HFFc6 (cell line): ENCODE measurements around the gene GRAMD2A. TPM values are rescaled to one million over a fixed set of nuclear protein-coding genes. Genes with fewer than 3 reads are reported as not detected.
A peak's percentile ranks its signal among the peaks of the same experiment; 100 is the strongest.

Experiments used
- DNase-seq: peaks from one replicate; pipeline ENCODE4 v3.0.0-alpha.2; 2018
- H3K27ac Mint-ChIP-seq: 2 replicates; pipeline ENCODE4 v1.8.0; 2020; ENCODE audit warnings: mild to moderate bottlenecking, mixed read lengths
- H3K27me3 Mint-ChIP-seq: 2 replicates; pipeline ENCODE4 v1.8.0; 2021; ENCODE audit warnings: mild to moderate bottlenecking, moderate library complexity, mixed read lengths; ENCODE audit not compliant: insufficient read depth
- H3K36me3 Mint-ChIP-seq: 2 replicates; pipeline ENCODE4 v1.8.0; 2021; ENCODE audit warnings: low read depth, mixed read lengths
- H3K4me1 Mint-ChIP-seq: 2 replicates; pipeline ENCODE4 v1.8.0; 2020; ENCODE audit warnings: low read depth, mixed read lengths
- H3K4me3 Mint-ChIP-seq: 2 replicates; pipeline ENCODE4 v1.8.0; 2020; ENCODE audit warnings: mild to moderate bottlenecking, moderate library complexity, mixed read lengths
- H3K9me3 Mint-ChIP-seq: 2 replicates; pipeline ENCODE4 v1.8.0; 2020; ENCODE audit warnings: mild to moderate bottlenecking, mixed read lengths
- CTCF ChIP-seq: fragments of 200-600 bp; sonication (generic); IDR thresholded peaks from 2 replicates; pipeline ENCODE4 v1.5.0; 2021; ENCODE audit warnings: antibody characterized with exemption, mild to moderate bottlenecking
- total RNA-seq, 6 experiments: library from RNA; stranded (reverse); fragmentation: NEBNext Ultra II Directional; extraction: Animal tissue kit (Norgen Biotek cat#: 25700); gene quantifications; 2 replicates in 1 of 6; 3 replicates in 5 of 6; pipeline ENCODE4 v1.2.3, GENCODE V29; 2021

Gene GRAMD2A
- total RNA-seq, 6 experiments from 2014 or later = 0.14 TPM; not detected in 5

- Mint-ChIP-seq H3K36me3 (peaks cover 37% of the 10 kb centered on the region), H3K4me3 (no peak overlapping the region), H3K9me3 (no peaks in the 10 kb centered on the region), H3K4me1 (peaks cover 51% of the 10 kb centered on the region), H3K27me3 (peaks cover 17% of the 10 kb centered on the region), H3K27ac (peak overlapping the region; percentile 71)
- peak; percentile 94 for TF ChIP-seq CTCF
- DNase-seq = peak; percentile 70
Observed at GRCh38 chr15:72199721-72200212, 2.2 kb upstream of the GRAMD2A start.

DNA sequence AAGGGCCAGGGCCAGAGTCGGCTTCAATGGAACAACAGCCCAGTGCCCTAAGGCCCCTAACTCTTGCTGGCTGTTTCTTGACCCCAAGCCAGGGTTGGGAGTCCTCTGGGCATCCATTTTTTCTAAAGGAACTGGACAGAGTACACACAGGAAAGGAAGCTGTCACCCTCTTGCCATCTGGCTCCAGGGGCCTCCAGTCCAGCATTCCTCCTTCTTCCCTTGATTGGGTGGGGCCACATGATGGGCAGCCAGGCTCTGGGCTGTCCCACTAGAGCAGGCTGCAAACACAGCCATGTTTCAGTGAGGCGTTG, 1.6 kb upstream of the GRAMD2A start:
- Mint-ChIP-seq H3K36me3 (peaks cover 31% of the 10 kb centered on the region), H3K4me1 (peaks cover 45% of the 10 kb centered on the region), H3K4me3 (no peak overlapping the region), H3K27ac (no peak overlapping the region), H3K27me3 (peaks cover 17% of the 10 kb centered on the region), H3K9me3 (no peaks in the 10 kb centered on the region)
- no peak for TF ChIP-seq CTCF
- no peak for DNase-seq

- peak overlapping the region; percentile 76; the same call in 1 of the 2 replicates for H3K4me3 Mint-ChIP-seq
- H3K36me3 Mint-ChIP-seq = peaks cover 28% of the 10 kb centered on the region
- peaks cover 17% of the 10 kb centered on the region for H3K27me3 Mint-ChIP-seq
- DNase-seq = no peak
- peak overlapping the region; percentile 65 for H3K27ac Mint-ChIP-seq
- peaks cover 39% of the 10 kb centered on the region for H3K4me1 Mint-ChIP-seq
- TF ChIP-seq CTCF = no peak
- no peaks in the 10 kb centered on the region for H3K9me3 Mint-ChIP-seq
Observed at GRCh38 chr15:72198356-72199204, 993 bp upstream of the GRAMD2A start.

- Mint-ChIP-seq H3K4me1 (peaks cover 30% of the 10 kb centered on the region), H3K4me3 (no peak overlapping the region), H3K36me3 (peaks cover 16% of the 10 kb centered on the region; the same call in 1 of the 2 replicates), H3K27ac (peak overlapping the region; percentile 61; the same call in 1 of the 2 replicates), H3K27me3 (peaks cover 17% of the 10 kb centered on the region), H3K9me3 (no peaks in the 10 kb centered on the region)
- DNase-seq = no peak
- TF ChIP-seq CTCF = no peak
Observed at GRCh38 chr15:72197041-72197459, 537 bp downstream of the GRAMD2A start.

GRCh38 chr15:72196409-72197040, 1.1 kb downstream of the GRAMD2A start:
- DNase-seq = no peak
- H3K4me3 Mint-ChIP-seq = no peak overlapping the region
- peaks cover 17% of the 10 kb centered on the region for H3K27me3 Mint-ChIP-seq
- H3K27ac Mint-ChIP-seq = peak overlapping the region; percentile 53; the same call in 1 of the 2 replicates
- no peaks in the 10 kb centered on the region for H3K9me3 Mint-ChIP-seq
- TF ChIP-seq CTCF = no peak
- peaks cover 16% of the 10 kb centered on the region; the same call in 1 of the 2 replicates for H3K36me3 Mint-ChIP-seq
- peaks cover 30% of the 10 kb centered on the region for H3K4me1 Mint-ChIP-seq
